Measurements from ENCODE around the gene MGLL.
A peak's percentile ranks its signal among the peaks of the same experiment; 100 is the strongest.

The MGLL gene

DNA sequence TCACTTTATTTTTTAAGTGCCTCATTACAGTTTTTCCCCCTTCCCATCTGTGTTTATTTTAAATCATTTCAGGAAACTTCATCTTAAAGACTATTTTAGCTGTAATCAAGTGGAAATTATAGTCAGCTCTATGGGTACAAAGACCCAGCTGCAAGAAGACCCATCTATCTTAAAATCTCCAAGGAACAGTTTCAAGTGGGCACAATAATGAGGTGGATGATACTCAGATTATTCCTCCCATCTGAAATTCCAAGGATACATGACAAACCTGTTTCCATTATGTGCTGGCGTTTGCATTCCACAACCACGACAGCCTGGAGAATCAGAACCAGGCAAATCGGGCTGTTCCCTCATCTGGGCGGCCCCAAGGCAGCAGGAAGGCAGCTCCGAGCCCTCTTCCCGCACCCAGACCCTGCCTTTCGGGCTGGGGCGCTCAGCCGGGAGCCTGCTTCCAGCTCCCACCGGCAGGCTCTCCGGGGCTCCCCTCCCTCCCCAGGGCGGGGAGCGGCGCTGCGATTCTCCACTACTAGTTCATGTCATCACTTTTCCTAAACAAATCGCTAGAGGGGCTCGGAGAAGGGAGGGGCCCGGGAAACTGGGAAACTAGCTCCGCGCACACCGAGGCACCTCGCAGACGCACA, at the start of gene MGLL:
MGLL (minus strand) TSS at position 475 of the 641 bp plus-strand sequence; CDS start at position 278, 197 bp downstream.
- H3K4me3 ChIP-seq (ENCODE audit: low read depth, low read length) = peak within 1 kb of the TSS; percentile 59
- TF ChIP-seq, protein P1, sequence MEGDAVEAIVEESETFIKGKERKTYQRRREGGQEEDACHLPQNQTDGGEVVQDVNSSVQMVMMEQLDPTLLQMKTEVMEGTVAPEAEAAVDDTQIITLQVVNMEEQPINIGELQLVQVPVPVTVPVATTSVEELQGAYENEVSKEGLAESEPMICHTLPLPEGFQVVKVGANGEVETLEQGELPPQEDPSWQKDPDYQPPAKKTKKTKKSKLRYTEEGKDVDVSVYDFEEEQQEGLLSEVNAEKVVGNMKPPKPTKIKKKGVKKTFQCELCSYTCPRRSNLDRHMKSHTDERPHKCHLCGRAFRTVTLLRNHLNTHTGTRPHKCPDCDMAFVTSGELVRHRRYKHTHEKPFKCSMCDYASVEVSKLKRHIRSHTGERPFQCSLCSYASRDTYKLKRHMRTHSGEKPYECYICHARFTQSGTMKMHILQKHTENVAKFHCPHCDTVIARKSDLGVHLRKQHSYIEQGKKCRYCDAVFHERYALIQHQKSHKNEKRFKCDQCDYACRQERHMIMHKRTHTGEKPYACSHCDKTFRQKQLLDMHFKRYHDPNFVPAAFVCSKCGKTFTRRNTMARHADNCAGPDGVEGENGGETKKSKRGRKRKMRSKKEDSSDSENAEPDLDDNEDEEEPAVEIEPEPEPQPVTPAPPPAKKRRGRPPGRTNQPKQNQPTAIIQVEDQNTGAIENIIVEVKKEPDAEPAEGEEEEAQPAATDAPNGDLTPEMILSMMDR (IDR thresholded peaks at IDR 0.05; ENCODE audit: control insufficient read depth, extremely low read depth, insufficient read depth) = no peak
- no peak for DNase-seq (ENCODE audit: low read depth)

DNA sequence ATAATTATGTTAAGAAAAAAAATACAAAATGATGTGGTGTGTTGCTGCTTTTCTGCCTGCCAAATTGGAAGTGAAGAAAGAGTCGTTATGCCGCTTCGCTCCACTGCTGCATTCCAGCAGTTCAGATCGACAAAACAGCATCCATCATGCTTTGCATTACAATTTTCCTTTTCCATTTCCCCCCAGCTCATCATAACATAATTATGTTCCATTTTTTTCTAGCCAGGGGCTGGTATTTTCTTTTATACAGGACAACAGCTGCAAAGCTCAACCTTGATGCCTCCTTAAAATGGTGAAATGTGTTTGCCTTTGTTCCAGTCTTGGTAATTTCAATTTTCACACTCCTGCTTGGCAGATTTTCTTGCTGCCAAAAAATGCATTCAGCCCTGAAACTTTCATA, 47.8 kb upstream of the MGLL start:
- no peak for DNase-seq (ENCODE audit: low read depth)
- no peak overlapping the region for H3K4me3 ChIP-seq (ENCODE audit: low read depth, low read length)
- TF ChIP-seq, protein P1 (IDR thresholded peaks at IDR 0.05; ENCODE audit: control insufficient read depth, extremely low read depth, insufficient read depth) = no peak

DNA sequence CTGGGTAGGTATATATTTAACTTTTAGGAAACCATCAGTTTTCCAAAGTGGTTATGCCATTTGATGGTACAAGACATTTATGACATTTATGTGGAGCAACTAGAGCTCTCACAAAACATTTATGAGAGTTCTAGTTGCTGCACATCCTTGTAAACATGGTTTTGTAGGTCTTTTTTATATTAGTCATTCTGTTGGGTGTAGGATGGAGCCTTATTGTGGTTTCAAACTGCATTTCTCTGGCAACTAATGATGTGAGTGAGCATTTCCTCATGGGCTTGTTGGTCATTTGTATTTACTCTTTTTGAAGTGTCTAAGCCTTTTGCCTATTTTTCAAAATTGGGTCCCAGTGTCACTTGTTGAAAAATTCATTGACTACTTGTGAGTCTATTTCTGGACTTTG, 45.7 kb upstream of the MGLL start:
- H3K4me3 ChIP-seq (ENCODE audit: low read depth, low read length) = no peak overlapping the region
- TF ChIP-seq, protein P1 (IDR thresholded peaks at IDR 0.05; ENCODE audit: control insufficient read depth, extremely low read depth, insufficient read depth) = no peak
- no peak for DNase-seq (ENCODE audit: low read depth)

DNA sequence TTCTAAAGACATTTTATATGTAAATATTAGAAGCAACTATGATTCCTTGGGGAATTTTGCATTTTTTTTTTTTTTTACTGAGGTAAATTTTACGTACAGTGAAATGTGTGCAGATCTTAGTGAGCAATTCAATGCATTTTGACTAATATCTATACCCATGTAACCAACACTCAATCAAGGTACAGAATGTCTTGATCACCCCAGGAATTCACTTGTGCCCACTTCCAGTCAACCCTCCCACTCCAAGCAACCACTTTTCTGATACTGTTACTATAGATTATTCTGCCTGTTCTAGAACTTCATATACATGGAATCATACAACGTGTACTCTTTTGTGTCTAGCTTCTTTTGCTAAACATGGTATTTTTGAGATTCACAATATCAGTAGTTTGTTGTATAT, 45.1 kb upstream of the MGLL start:
- TF ChIP-seq, protein P1 (IDR thresholded peaks at IDR 0.05; ENCODE audit: control insufficient read depth, extremely low read depth, insufficient read depth) = no peak
- DNase-seq (ENCODE audit: low read depth) = no peak
- H3K4me3 ChIP-seq (ENCODE audit: low read depth, low read length) = no peak overlapping the region

DNA sequence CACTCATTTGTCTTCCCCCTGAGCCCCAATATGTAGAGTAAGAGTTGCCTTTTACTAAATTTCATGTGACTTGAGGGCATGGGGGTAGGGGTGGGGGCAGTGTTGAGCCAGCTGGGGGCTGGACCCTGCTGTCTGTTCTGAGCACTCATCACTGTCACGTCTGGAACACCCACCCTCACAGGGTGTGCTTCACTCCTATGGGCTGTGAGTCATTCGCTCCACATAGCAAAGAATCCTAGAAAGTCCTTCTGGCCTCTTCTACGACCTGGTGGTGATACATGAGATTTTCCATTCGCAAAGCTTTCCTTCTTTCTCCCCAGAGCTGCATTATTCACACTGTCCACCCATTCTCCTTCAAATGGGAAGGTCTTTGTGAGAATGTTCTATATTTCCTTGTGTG, 43.6 kb upstream of the MGLL start:
- DNase-seq (ENCODE audit: low read depth) = no peak
- TF ChIP-seq, protein P1 (IDR thresholded peaks at IDR 0.05; ENCODE audit: control insufficient read depth, extremely low read depth, insufficient read depth) = no peak

DNA sequence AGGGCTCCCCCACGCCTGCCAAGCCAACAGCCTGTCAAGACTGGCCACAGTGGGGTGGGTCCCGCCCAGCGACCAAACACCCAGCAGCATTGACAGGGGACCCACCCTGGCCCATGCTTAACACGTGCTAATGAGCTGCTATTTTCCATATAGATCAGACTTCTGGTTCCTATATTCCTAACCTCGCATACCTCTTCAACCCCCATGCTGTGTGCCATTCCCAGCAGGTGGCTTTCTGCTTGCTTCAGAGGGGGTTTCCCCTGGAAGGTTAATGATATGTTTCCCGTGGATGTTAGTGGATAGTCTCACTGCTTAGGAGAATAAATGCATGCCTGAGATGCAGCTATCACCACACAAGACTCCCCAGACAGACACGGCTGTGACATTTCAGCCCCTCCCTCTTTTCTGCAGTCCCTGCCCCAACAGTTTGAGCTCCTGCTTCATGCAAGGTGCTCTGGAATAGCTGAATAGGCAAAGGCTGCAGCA, 37.9 kb upstream of the MGLL start:
- no peak overlapping the region for H3K4me3 ChIP-seq (ENCODE audit: low read depth, low read length)
- DNase-seq (ENCODE audit: low read depth) = no peak
- TF ChIP-seq, protein P1 (IDR thresholded peaks at IDR 0.05; ENCODE audit: control insufficient read depth, extremely low read depth, insufficient read depth) = no peak

More for the DNA sequence above, 43.6 kb upstream of the MGLL start:
- H3K4me3 ChIP-seq (ENCODE audit: low read depth, low read length) = no peak overlapping the region

DNA sequence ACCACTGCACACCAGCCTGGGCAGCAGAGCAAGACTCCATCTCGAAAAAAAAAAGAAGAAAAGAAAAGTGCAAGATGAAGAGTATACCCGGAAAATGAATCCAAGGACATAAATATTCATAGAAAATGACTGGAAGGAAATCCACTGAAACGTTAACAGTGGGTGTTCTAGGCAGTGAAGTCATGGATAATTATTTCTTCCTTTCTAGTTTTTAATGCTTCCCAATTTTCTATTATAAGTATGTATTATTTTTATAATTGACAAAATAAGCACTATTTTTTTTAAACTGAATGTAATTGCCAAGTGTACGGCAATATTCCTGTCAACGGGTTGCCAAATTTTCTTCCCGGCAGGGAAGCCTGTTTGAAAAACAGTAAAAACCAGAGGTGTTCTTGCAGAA, 37.4 kb upstream of the MGLL start:
- TF ChIP-seq, protein P1 (IDR thresholded peaks at IDR 0.05; ENCODE audit: control insufficient read depth, extremely low read depth, insufficient read depth) = no peak
- DNase-seq (ENCODE audit: low read depth) = no peak
- no peak overlapping the region for H3K4me3 ChIP-seq (ENCODE audit: low read depth, low read length)

All from LNCaP clone FGC (cell line).